OCI-M2 (cell line): ENCODE measurements around the gene ABCC1.
"Not testable (repeated sequence)": the region's sequence is repeated elsewhere in the genome, so short reads cannot be mapped to it uniquely, and the experiment has no call there.

Source experiments
- DNase-seq: peaks from one replicate; lab custom pipeline; 2025; ENCODE audit not compliant: unreplicated experiment; lab: John Stamatoyannopoulos, UW

The ABCC1 gene

DNA sequence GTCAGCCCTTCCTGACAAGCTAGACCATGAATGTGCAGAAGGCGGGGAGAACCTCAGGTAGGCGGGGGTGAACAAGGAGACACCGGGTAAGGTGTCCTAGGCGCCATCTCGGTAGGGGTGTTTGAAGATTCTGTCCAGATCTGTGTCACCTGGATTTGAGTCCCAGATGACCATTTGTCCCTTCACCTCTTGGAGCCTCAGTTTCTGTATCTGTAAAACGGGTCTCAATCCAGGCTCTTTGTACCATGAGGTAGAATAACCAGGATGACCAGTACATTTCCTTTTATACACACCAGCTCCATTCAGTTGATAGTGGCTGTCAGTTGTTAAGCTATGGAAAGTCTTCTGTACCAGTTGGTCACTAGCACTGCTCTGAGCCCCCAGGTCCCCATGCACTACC is 187.2 kb downstream of the ABCC1 start:
- no peak for DNase-seq

DNA sequence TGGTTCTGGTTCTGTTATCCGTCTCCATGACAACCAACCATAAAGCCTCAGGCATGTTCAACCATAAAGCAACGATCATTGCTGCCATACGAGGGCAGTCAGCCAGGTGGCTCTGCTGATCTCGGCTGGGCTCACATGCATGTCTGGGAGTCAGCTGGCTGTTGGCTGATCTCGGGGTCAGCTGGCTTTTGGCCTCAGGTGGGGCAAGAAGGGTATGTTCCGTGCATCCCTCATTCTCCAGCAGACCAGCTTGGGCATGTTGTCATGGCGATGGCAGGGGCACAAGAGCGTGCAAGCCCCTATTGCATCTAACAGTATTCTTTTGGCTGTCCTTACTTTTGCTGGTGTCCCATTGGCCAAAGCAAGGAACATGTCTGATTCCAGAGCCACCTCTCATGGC is 187.7 kb downstream of the ABCC1 start:
- no peak for DNase-seq

DNA sequence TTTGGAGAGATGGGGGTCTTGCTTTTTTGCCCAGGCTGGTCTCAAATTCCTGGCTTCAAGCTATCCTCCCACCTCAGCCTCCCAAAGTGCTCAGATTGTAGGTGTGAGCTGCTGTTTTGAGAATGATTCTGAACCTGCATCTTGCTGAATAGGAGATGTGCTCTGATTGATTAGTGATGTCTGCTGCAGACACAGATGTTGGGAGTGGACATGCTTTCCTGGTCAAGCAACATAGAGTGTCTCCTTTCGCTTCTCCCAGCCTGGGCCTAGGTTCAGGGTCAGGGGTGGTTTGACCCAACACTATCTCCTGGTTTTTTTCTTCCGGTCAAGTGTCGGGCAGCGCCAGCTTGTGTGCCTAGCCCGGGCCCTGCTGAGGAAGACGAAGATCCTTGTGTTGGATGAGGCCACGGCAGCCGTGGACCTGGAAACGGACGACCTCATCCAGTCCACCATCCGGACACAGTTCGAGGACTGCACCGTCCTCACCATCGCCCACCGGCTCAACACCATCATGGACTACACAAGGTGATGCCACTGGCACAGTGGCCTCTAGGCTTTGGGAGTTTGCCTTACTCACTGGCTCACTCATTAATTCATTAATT is 188.7 kb downstream of the ABCC1 start:
- DNase-seq: no peak

DNA sequence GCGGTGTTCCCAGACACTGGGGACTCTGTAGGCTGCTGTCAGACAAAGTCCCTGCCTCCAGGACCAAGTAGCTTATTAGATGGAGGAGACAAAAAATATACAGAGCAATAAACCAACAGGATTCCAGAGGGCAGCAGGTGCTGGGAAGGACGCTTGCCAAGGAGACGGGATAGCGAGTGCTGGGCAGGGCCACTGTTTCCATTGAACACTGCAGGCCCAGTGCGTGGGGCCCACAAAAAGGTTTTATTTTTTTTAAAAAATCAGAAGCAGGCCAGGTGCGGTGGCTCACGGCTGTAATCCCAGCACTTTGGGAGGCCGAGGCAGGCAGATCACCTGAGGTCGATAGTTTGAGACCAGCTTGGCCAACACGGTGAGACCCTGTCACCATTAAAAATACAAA is 189.6 kb downstream of the ABCC1 start:
- DNase-seq: no peak

DNA sequence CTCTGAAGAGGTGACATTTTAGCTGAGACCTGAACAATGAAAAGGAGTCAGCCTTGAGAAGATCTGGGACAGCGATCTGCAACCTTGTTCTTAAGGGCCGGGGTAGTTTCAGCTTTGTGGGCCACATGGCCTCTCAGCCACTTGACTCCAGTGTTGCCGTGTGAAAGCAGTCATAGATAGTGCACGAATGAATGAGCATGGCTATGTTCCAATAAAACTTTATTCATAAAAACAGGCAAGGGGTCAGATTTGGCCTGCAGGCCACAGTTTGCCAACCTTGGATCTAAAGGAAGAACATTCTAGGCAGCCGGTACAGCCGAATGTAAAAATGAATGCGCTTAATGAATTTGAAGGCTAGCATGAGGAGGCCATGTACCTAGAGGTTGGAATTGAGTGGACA is 190.4 kb downstream of the ABCC1 start:
- no peak for DNase-seq

DNA sequence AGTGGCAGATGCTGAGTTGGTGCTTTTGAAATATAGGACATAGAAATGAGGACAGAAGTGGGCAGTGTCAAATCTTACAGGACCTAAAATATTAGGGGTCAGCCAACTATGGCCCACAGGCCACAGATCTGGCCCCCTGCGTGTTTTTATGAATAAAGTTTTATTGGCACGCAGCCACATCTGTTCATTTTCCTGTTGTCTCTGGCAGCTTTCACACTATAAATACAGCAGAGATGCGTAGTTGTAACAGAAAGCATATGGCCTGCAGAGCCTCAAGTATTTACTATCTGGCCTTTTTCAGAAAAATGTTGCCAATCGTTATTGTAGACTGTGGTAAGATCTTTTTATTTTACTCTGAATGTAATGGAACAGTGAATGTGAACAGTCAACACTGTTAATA is 191.1 kb downstream of the ABCC1 start:
- no peak for DNase-seq

DNA sequence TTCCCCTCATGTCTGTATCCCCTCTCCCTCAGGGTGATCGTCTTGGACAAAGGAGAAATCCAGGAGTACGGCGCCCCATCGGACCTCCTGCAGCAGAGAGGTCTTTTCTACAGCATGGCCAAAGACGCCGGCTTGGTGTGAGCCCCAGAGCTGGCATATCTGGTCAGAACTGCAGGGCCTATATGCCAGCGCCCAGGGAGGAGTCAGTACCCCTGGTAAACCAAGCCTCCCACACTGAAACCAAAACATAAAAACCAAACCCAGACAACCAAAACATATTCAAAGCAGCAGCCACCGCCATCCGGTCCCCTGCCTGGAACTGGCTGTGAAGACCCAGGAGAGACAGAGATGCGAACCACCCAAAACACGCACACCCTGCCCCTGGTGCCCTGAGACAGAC is 191.7 kb downstream of the ABCC1 start:
- DNase-seq: no peak

DNA sequence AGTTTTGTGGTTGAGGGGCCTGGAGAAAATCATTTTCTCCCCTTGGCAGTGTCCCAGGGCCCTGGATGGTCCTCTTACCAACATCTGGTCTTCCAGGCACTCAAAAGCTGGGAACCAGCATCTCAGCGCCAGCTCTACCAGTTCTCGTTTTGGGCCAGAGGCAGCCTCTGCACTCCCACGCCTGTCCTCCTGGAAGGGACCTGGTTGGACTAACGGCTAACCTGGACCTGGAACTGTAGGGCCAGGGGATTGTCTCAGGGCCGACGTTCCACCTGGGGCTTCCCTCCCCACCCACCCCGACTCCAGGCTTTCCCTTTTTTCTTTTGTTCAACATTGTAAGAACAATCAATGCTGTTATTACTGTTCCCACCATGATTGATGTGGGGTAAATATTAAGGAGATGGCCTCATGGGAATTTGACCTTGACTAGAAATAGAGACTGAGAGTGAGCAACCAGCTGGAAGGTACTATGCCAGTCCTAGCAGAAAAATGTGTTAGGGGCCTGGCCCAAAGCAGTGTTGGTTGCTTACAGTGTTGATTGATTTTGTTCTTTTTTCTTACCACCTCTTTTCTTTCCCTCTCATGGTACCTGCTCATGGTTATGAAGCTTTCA is 192.5 kb downstream of the ABCC1 start:
- no peak for DNase-seq

DNA sequence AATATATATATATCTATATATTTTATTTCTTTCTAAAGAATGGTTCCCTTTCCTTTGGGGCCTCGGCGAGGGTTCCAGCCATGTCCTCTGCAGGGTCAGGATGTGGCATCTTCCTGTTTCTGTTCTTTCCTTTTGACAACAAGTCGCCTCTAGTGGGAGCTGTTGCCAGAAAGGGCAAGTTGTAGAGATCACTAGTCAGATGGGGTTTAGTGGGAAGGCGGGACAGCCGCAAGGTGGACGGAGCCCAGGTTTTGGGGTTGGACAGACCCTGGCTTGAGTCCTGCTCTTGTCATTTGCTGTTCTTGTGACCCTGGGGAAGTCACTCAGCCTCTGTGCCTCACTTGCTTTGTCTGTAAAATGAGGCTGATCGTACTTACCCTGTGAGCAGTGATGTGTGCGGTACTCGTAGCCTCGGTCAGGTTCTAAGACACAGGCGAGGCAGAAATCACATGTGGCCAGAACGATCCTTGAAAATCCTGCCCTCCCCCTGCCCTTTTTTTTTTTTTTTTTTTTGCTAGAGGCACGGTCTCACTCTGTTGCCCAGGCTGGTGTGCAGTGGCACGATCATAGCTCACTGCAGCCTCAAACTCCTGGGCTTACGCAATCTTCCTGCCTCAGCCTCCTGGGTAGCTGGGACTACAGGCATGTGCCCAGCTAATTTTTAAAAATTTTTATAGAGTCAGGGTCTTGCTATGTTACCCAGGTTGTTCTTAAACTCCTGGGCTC is 193.8 kb downstream of the ABCC1 start:
- no peak for DNase-seq

DNA sequence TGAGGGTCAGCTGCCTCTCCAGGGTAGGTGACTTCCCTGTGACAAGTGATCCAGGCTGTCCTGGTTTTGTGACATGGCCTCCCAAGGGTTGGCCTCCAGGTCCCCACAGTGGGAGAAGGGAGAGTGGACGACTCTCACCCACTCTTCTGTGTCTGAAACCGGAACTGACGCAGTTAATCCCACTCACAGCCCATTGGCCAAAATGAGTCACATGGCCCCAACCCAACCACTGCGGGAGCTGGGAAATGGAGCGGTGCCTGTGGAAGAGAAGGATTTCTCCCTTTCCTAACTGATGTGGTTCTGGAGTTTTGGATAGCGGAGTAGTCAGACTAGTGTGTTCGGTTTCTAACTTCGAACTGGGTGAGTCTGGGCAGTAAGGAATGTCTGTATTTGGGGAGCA is 194.5 kb downstream of the ABCC1 start:
- DNase-seq: no peak

DNA sequence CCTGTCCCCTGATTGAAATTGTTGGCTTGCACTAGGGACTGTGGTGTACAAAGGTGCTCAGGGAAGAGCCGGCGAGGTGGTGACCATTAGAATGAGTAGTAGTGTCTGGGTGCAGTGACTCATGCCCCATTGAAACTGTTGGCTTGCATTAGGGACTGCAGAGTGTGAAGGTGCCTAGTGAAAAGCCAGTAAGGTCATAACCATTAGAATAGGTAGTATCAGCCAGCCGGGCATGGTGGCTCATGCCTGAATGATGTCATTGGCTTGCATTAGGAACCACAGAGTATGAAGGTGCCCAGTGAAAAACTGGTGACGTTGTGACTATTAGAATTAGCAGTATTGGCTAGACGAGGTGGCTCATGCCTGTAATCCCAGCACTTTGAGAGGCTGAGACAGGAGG is 195.0 kb downstream of the ABCC1 start:
- no peak for DNase-seq

DNA sequence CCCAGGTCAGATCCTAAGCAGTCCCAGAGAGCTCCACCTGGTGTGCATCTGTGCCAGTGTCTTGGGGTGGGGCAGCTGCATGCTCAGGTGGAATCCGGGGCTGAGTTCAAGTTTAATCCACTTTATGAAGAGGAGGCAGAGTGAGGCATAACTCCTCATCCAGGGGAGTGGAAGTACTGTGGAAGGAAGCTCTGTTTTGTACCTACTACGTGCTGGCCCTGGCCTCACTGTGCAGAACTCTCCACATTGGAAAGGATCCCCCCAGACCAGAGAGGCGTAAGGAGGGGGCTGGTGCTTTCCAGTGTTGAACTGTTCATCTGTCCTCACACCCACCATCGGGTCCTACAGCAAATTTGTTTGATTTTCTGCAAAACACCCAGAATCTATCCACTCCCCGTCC is 195.9 kb downstream of the ABCC1 start:
- no peak for DNase-seq

DNA sequence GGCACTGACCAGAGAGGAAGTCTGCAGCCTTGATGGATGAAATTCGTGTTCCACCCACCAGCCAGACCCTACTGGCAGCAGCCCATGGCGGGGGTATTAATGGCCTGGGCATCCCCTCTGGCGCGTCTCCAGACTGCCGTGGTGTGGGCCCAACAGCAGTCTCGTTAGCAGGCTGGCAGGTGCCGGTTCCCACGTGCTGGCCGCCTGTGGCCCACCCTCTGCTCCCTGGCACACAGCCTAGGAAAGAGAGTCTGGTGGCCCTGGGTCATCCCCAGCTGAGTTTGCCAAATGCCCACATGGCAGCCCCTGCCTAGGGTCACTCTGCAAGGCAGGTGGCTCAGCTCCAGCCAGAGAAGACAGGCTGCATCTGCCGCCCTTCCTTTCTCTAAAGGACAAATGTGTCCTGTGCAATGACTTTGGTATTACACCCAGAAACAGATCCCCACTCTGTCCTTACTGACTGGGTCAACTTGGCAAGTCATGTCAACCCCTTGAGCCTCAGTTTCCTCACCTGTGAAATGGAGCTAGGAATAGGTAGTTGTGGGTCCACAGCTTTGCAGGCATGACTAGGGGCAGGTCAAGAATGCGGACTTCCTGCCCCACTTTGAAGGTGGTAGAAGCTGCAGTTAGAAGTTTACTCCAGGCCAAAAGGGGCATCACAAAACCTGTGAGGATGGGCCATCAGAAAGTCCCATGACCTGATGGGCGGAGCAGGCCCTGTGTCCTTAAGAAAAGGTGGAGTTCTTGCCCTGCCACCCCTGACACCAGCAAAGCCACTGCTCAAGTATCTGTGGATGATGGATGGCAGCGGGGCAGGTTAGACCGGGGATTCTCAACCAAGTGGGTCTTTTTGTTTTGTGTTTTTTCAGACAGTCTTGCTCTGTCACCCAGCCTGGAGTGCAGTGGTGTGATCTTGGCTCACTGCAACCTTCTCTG is 197.2 kb downstream of the ABCC1 start:
- DNase-seq: no peak

DNA sequence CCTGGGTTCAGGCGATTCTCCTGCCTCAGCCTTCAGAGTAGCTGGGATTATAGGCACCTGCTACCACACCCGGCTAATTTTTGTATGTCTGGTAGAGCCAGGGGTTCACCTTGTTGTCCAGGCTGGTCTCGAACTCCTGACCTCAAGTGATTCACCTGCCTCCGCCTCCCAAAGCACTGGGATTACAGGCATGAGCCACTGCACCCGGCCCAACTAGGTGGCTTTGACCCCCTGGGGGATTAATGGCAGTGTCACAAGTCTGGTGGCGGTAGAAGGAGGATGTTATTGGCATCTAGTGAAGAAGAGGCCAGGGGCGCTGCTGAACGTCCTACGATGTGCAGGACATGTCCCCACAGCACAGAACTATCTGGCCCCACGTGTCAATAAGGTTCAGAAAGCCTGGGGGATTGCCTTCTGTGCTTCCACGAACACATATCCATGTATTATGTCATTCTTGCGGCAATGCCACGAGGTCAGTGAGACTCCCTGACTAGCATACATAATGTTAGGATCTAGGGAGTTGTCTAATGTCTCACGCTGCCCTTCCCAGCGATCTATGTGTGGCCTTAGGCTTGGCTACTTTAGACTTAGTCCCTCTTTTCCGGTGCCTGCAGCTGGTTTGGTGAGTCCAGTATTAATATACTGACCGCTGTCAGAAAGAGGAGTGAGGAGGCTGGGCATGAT is 198.0 kb downstream of the ABCC1 start:
- no peak for DNase-seq

DNA sequence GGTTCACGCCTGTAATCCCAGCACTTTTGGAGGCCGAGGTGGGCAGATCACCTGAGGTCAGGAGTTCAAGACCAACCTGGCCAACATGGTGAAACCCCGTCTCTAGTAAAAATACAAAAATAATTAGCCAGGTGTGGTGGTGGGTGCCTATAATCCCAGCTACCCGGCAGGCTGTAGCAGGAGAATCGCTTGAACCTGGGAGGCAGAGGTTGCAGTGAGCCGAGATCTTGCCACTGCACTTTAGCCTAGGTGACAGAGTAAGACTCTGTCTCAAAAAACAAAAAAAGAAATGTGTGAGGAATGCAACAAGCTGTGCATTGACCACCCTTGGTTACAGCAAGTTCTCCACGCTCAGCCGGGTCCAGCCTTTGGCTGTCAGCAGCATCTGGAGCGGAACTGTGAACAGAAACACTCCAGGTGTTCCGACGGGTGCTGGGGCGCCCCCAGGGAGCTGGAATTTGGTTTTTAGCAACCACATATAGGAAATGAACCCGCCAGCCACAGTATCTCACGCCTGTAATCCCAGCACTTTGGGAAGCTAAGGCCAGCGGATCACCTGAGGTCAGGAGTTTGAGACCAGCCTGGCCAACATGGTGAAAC is 198.7 kb downstream of the ABCC1 start:
- not testable (repeated sequence) for DNase-seq

DNA sequence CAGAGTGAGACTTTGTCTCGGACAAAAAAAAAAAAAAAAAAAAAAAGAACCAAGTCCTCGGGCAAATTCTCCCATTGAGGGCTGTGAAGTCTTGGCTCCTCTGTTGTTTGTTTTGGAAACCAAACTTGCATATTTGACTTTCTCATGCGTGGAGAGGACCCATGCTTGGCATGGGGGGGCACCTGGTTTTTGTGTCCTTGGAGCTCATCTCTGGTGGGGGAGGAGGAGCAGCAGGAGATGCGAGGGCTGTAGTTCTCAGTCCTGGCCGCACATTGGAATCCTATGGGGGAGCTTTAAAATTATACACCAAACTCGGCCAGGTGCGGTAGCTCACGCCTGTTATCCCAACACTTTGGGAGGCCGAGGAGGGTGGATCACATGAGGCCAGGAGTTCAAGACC is 199.3 kb downstream of the ABCC1 start:
- DNase-seq: no peak

DNA sequence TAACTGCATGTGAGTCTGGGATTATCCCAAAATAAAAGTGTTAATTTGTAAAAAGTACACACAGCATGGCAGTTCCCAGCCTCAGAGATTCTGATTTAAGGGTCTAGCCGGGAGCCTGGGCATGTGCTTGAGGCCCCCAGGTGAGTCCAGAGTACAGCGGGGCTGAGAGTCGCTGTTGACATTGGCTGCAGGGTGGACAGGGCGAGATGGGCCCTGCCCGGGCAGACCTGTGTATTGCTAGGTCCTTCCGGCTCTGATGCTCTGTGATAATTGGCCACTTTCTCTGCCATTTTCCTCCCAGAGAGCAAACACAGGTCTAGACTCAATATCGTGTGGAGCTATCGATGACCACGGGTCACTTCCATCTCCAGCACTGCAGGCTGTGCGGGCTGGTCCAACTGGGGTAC is 200.3 kb downstream of the ABCC1 start:
- no peak for DNase-seq

DNA sequence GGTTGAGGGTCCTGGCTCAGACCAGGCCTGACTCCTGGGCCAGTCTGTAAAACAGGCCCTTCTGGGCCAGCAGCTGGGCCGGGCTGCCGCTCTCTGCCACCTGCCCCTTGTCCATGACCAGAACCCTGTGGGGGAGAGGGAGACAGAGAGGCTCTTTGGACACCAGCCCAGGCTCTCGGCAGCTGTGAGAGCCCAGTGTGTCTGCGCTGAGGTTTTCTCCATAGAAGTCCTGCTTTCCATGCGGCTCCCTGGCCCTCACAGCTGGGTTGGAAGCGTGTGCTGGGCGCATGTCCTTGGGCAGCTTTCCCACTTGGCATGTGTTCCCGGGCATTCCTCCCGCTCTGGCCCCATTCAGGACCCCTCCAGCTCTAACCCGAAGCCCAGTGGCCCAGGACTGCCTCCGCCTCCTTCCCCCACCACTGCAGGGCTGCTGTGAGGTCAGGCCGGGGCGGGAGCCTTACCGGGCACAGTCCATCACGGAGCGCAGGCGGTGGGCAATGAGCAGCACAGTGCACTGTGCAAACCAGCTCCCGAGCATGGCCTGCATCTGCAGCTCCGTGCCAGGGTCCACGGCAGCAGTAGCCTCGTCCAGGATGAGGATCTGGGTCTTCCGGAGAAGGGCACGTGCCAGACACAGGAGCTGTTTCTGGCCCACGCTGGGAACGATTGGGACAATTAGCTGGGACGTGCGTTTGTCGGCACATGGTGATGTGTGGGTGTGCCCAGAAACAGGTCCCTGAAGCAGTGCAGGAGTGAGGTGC is 200.9 kb downstream of the ABCC1 start:
- DNase-seq: no peak

DNA sequence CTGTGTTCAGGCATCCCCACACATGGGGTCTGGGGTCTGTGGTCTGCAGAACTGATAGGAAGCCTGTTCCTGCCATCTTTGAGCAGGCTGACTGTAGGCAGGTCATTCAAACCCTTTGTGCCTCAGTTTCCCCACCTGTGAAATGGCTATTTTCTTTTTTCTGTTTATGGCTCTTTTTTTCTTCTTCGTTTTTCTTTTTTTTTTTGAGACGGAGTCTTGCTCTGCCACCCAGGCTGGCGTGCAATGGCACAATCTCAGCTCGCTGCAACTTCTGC is 201.4 kb downstream of the ABCC1 start:
- no peak for DNase-seq

DNA sequence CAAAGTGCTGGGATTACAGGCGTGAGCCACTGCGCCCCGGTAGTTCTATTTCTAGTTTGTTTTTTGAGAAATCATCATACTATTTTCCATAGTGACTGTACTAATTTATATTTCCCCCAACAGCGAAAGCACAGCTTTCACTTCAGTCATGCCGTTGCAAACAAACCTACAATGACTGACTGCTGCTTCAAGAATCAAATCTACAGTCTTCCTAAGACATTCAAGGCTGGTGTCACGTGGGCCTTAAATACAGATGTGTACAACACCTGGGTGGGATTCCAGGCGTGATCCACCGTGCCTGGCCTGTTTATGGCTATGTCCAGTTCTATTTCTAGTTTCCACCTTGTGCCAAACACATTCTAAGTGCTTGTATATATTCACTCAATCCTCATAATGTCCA is 201.9 kb downstream of the ABCC1 start:
- DNase-seq: no peak
